GM19463 (cell line): ENCODE data around the gene HLCS.
A peak's percentile ranks its signal among the peaks of the same experiment; 100 is the strongest.
"Not testable (repeated sequence)": the region's sequence is repeated elsewhere in the genome, so short reads cannot be mapped to it uniquely, and the experiment has no call there.

Experiments used
- ATAC-seq: cut with Tn5 transposase; IDR thresholded peaks from one replicate; pipeline ENCODE4 v1.9.1; 2021; ENCODE audit warnings: mild to moderate bottlenecking, moderate library complexity; ENCODE audit not compliant: unreplicated experiment

Gene HLCS

GRCh38 chr21:36959020-36959835 lies 7.2 kb downstream of the HLCS start:
- ATAC-seq: no peak

- ATAC-seq: no peak
Measured at GRCh38 chr21:36955783-36956182, 10.7 kb downstream of the HLCS start.

GRCh38 chr21:36952331-36952730 lies 14.1 kb downstream of the HLCS start:
- ATAC-seq: not testable (repeated sequence)

GRCh38 chr21:36949171-36950141 lies 17.0 kb downstream of the HLCS start:
- ATAC-seq: no peak

GRCh38 chr21:36948686-36949085 lies 17.8 kb downstream of the HLCS start:
- no peak for ATAC-seq

- ATAC-seq: no peak
Measured at GRCh38 chr21:36946949-36947356, 19.5 kb downstream of the HLCS start.

GRCh38 chr21:36945496-36946138 lies 20.9 kb downstream of the HLCS start:
- no peak for ATAC-seq

GRCh38 chr21:36936361-36937135 lies 29.9 kb downstream of the HLCS start:
- no peak for ATAC-seq

- no peak for ATAC-seq
Measured at GRCh38 chr21:36934864-36935420, 31.5 kb downstream of the HLCS start.

GRCh38 chr21:36932161-36932816 lies 34.2 kb downstream of the HLCS start:
- ATAC-seq: no peak

- ATAC-seq: no peak
Measured at GRCh38 chr21:36929622-36930021, 36.8 kb downstream of the HLCS start.

- ATAC-seq: no peak
Measured at GRCh38 chr21:36928960-36929359, 37.5 kb downstream of the HLCS start.

GRCh38 chr21:36927719-36928117 lies 38.8 kb downstream of the HLCS start:
- peak; percentile 42 for ATAC-seq

- ATAC-seq: no peak
Measured at GRCh38 chr21:36926989-36927718, 39.3 kb downstream of the HLCS start.

GRCh38 chr21:36923270-36923669 lies 43.2 kb downstream of the HLCS start:
- no peak for ATAC-seq

- ATAC-seq: no peak
Measured at GRCh38 chr21:36922861-36923260, 43.6 kb downstream of the HLCS start.

GRCh38 chr21:36918291-36918690 lies 48.2 kb downstream of the HLCS start:
- ATAC-seq: no peak

GRCh38 chr21:36917471-36918158 lies 48.9 kb downstream of the HLCS start:
- no peak for ATAC-seq
